ENCODE results near the gene LHPP.

LHPP gene

GRCh38 chr10:124557167-124557566 lies 95.5 kb downstream of the LHPP start:
- no peak for TF ChIP-seq CTCF (IDR thresholded peaks at IDR 0.05; ENCODE audit: insufficient read depth, missing control alignments)
- DNase-seq (ENCODE audit: insufficient read length, low spot score): no peak
- no peak for FAIRE-seq

DNA sequence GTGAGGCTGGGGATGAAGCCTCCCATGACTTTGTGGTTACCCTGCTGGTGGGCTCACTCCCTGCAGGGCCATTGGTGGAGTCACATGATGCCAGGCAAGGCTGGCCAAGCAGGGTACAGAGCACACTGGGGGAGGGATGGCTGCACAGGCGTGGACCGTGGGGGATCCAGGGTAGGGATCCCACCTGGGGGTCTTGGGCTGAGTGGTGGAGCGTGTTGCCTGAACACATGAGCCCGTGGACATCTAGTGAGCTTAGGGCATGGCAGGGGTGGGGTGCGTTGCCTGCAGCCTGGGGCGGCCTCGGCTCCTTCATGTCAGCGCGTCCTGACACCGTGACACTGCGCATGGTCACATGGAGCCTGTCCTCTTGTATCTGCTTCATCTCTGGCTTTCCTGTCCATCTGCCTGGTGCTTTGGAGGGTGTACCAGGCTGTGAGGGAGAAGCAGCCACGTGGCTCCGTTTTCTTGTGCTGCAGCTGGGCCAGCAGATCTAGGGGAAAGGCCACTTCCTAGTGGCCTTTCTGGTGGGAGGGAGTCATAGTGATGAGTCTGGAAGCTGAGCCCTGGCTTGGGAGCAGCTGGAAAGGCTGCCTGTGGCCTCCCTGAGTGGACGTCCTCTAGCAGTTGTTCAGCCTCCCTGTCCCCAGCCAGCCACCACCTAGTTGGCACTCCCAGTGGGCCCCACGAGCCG lies 96.2 kb downstream of the LHPP start:
- FAIRE-seq (no peak), DNase-seq (ENCODE audit: insufficient read length, low spot score) (no peak)
- TF ChIP-seq CTCF (IDR thresholded peaks at IDR 0.05; ENCODE audit: insufficient read depth, missing control alignments): no peak

- no peak for FAIRE-seq
Measured at GRCh38 chr10:124558339-124559321, 97.0 kb downstream of the LHPP start.

GRCh38 chr10:124559372-124560132 lies 97.9 kb downstream of the LHPP start:
- no peak for TF ChIP-seq CTCF (IDR thresholded peaks at IDR 0.05; ENCODE audit: insufficient read depth, missing control alignments)
- FAIRE-seq (no peak), DNase-seq (ENCODE audit: insufficient read length, low spot score) (no peak)

More at GRCh38 chr10:124558339-124559321, 97.0 kb downstream of the LHPP start:
- TF ChIP-seq CTCF (IDR thresholded peaks at IDR 0.05; ENCODE audit: insufficient read depth, missing control alignments): no peak
- DNase-seq (ENCODE audit: insufficient read length, low spot score): no peak

DNA sequence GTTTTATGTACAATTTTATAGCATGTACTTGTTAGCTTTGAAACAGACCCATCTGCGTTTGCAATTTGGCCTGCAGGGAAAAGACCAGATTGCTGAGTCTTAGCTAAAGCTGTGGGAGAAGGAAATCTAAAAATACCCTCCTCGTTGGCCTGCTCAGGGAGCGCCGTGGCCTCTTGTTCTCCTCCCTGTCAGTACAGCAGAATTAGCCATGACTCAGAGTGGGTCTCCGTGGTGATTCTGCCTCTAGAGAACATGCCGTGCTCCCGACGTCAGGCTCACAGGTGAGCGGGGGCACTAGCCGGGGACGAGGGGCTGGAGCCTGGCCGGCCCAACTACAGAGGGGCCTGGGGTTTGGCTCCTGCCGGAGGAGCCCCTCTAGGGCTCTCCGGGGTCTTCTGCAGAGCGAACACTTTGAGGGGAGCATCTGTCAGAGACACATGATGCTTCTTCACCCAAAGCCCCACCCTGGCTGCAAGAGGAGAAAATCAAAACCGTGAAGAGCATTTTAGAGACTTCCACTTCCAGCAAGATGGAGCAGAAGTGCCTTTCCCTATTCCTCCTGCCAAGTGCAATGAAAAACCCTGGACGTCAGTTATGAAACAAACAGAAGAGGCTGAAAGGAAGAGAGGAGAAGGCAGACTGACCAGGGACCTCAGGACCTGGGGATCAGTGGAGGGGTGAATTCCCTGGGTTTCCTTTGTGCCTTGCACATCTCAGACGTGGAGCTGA lies 98.9 kb downstream of the LHPP start:
- FAIRE-seq: no peak
- no peak for TF ChIP-seq CTCF (IDR thresholded peaks at IDR 0.05; ENCODE audit: insufficient read depth, missing control alignments)
- no peak for DNase-seq (ENCODE audit: insufficient read length, low spot score)

GRCh38 chr10:124561206-124561605 lies 99.6 kb downstream of the LHPP start:
- DNase-seq (ENCODE audit: insufficient read length, low spot score) (no peak), FAIRE-seq (no peak)
- TF ChIP-seq CTCF (IDR thresholded peaks at IDR 0.05; ENCODE audit: insufficient read depth, missing control alignments): no peak

Measured in D721Med (cell line).